NCI-H2107 treated with DMSO at 0.1 percent for 48 hours (cell line): ENCODE data around the gene ZBTB7C.

Experiments
- DNase-seq: peaks from one replicate; lab custom pipeline; 2025; ENCODE audit not compliant: unreplicated experiment; lab: John Stamatoyannopoulos, UW

ZBTB7C gene

GRCh38 chr18:48355276-48356115 lies 53.7 kb downstream of the ZBTB7C start:
- DNase-seq = no peak

- no peak for DNase-seq
Measured at GRCh38 chr18:48354746-48355260, 54.4 kb downstream of the ZBTB7C start.

- DNase-seq = no peak
Measured at GRCh38 chr18:48352051-48352755, 57.0 kb downstream of the ZBTB7C start.

GRCh38 chr18:48351216-48352050 lies 57.8 kb downstream of the ZBTB7C start:
- DNase-seq = no peak

GRCh38 chr18:48348739-48349138 lies 60.4 kb downstream of the ZBTB7C start:
- no peak for DNase-seq

GRCh38 chr18:48347756-48348326 lies 61.3 kb downstream of the ZBTB7C start:
- no peak for DNase-seq

GRCh38 chr18:48345596-48345995 lies 63.6 kb downstream of the ZBTB7C start:
- DNase-seq = no peak

GRCh38 chr18:48342581-48342980 lies 66.6 kb downstream of the ZBTB7C start:
- DNase-seq = peak; percentile 69

- peak; percentile 53 for DNase-seq
Measured at GRCh38 chr18:48342125-48342524, 67.1 kb downstream of the ZBTB7C start.

GRCh38 chr18:48340560-48340959 lies 68.6 kb downstream of the ZBTB7C start:
- DNase-seq = peak; percentile 98

- DNase-seq = no peak
Measured at GRCh38 chr18:48339692-48340091, 69.5 kb downstream of the ZBTB7C start.

- no peak for DNase-seq
Measured at GRCh38 chr18:48338915-48339314, 70.3 kb downstream of the ZBTB7C start.

GRCh38 chr18:48337053-48337452 lies 72.1 kb downstream of the ZBTB7C start:
- DNase-seq = no peak

- DNase-seq = peak; percentile 78
Measured at GRCh38 chr18:48336332-48336731, 72.9 kb downstream of the ZBTB7C start.

GRCh38 chr18:48335829-48336228 lies 73.4 kb downstream of the ZBTB7C start:
- DNase-seq = no peak

GRCh38 chr18:48334845-48335244 lies 74.3 kb downstream of the ZBTB7C start:
- DNase-seq = no peak

- DNase-seq = peak; percentile 41
Measured at GRCh38 chr18:48333563-48333962, 75.6 kb downstream of the ZBTB7C start.

GRCh38 chr18:48330016-48330991 lies 78.9 kb downstream of the ZBTB7C start:
- no peak for DNase-seq

GRCh38 chr18:48328473-48329210 lies 80.5 kb downstream of the ZBTB7C start:
- no peak for DNase-seq
